IPS-18a (cell line): Measurements from ENCODE around the gene CHN2.

Experiments used
- H3K27ac ChIP-seq: one replicate; pipeline ENCODE4 v1.5.1; 2013; ENCODE audit warnings: low read length
- H3K27me3 ChIP-seq: one replicate; pipeline ENCODE4 v1.6.1; 2013; ENCODE audit warnings: mild to moderate bottlenecking, low read length; ENCODE audit not compliant: control insufficient read depth, insufficient read depth
- H3K36me3 ChIP-seq: one replicate; pipeline ENCODE4 v1.6.1; 2013; ENCODE audit warnings: low read depth, low read length; ENCODE audit not compliant: control insufficient read depth
- H3K4me1 ChIP-seq: one replicate; pipeline ENCODE4 v1.6.1; 2013; ENCODE audit warnings: low read depth, low read length; ENCODE audit not compliant: control insufficient read depth
- H3K4me3 ChIP-seq: one replicate; pipeline ENCODE4 v1.5.1; 2013; ENCODE audit warnings: low read length
- H3K9ac ChIP-seq: one replicate; pipeline ENCODE4 v1.6.1; 2013; ENCODE audit warnings: mild to moderate bottlenecking, low read length, moderate library complexity
- H3K9me3 ChIP-seq: one replicate; pipeline ENCODE4 v1.6.1; 2013; ENCODE audit warnings: low read depth, low read length; ENCODE audit not compliant: control insufficient read depth

CHN2 gene

GRCh38 chr7:29308424-29308823 is 113.8 kb downstream of the CHN2 start:
- H3K9ac ChIP-seq, result no peak overlapping the region
- H3K9me3 ChIP-seq, result no peaks in the 10 kb centered on the region
- H3K36me3 ChIP-seq, result no peaks in the 10 kb centered on the region
- no peaks in the 10 kb centered on the region for H3K27me3 ChIP-seq
- no peak overlapping the region for H3K4me3 ChIP-seq
- H3K27ac ChIP-seq, result no peak overlapping the region
- peaks cover 38% of the 10 kb centered on the region for H3K4me1 ChIP-seq

GRCh38 chr7:29309041-29309854 is 114.7 kb downstream of the CHN2 start:
- Histone ChIP-seq H3K36me3 (no peaks in the 10 kb centered on the region), H3K9ac (no peak overlapping the region), H3K4me3 (no peak overlapping the region), H3K27me3 (no peaks in the 10 kb centered on the region), H3K27ac (no peak overlapping the region), H3K4me1 (peaks cover 38% of the 10 kb centered on the region), H3K9me3 (no peaks in the 10 kb centered on the region)

GRCh38 chr7:29310625-29311024 is 116.0 kb downstream of the CHN2 start:
- H3K27ac ChIP-seq, result no peak overlapping the region
- no peaks in the 10 kb centered on the region for H3K9me3 ChIP-seq
- H3K4me3 ChIP-seq, result no peak overlapping the region
- H3K27me3 ChIP-seq, result no peaks in the 10 kb centered on the region
- no peak overlapping the region for H3K9ac ChIP-seq
- no peaks in the 10 kb centered on the region for H3K36me3 ChIP-seq
- H3K4me1 ChIP-seq, result peaks cover 27% of the 10 kb centered on the region

GRCh38 chr7:29311314-29311713 is 116.7 kb downstream of the CHN2 start:
- H3K27me3 ChIP-seq, result no peaks in the 10 kb centered on the region
- no peaks in the 10 kb centered on the region for H3K9me3 ChIP-seq
- H3K4me3 ChIP-seq, result no peak overlapping the region
- H3K27ac ChIP-seq, result no peak overlapping the region
- H3K36me3 ChIP-seq, result no peaks in the 10 kb centered on the region
- no peak overlapping the region for H3K9ac ChIP-seq
- peaks cover 20% of the 10 kb centered on the region for H3K4me1 ChIP-seq

GRCh38 chr7:29314148-29314547 is 119.6 kb downstream of the CHN2 start:
- no peak overlapping the region for H3K27ac ChIP-seq
- H3K4me1 ChIP-seq, result peaks cover 3% of the 10 kb centered on the region
- no peaks in the 10 kb centered on the region for H3K36me3 ChIP-seq
- H3K9ac ChIP-seq, result no peak overlapping the region
- H3K27me3 ChIP-seq, result no peaks in the 10 kb centered on the region
- H3K4me3 ChIP-seq, result no peak overlapping the region
- H3K9me3 ChIP-seq, result no peaks in the 10 kb centered on the region

- Histone ChIP-seq H3K9me3 (no peaks in the 10 kb centered on the region), H3K9ac (no peak overlapping the region), H3K4me1 (peaks cover 14% of the 10 kb centered on the region), H3K27ac (no peak overlapping the region), H3K27me3 (no peaks in the 10 kb centered on the region), H3K36me3 (no peaks in the 10 kb centered on the region), H3K4me3 (no peak overlapping the region)
These were observed 120.7 kb downstream of the CHN2 start for GRCh38 chr7:29315122-29315891.

GRCh38 chr7:29315892-29316270 is 121.3 kb downstream of the CHN2 start:
- no peak overlapping the region for H3K4me3 ChIP-seq
- no peaks in the 10 kb centered on the region for H3K27me3 ChIP-seq
- H3K36me3 ChIP-seq, result no peaks in the 10 kb centered on the region
- H3K4me1 ChIP-seq, result peaks cover 16% of the 10 kb centered on the region
- no peaks in the 10 kb centered on the region for H3K9me3 ChIP-seq
- H3K27ac ChIP-seq, result no peak overlapping the region
- H3K9ac ChIP-seq, result no peak overlapping the region

GRCh38 chr7:29316926-29317325 is 122.4 kb downstream of the CHN2 start:
- Histone ChIP-seq H3K27ac (no peak overlapping the region), H3K27me3 (no peaks in the 10 kb centered on the region), H3K4me3 (no peak overlapping the region), H3K4me1 (peaks cover 16% of the 10 kb centered on the region), H3K9me3 (no peaks in the 10 kb centered on the region), H3K9ac (no peak overlapping the region), H3K36me3 (no peaks in the 10 kb centered on the region)

- Histone ChIP-seq H3K27ac (no peak overlapping the region), H3K9ac (no peak overlapping the region), H3K36me3 (no peaks in the 10 kb centered on the region), H3K4me1 (peaks cover 16% of the 10 kb centered on the region), H3K4me3 (no peak overlapping the region), H3K27me3 (no peaks in the 10 kb centered on the region), H3K9me3 (no peaks in the 10 kb centered on the region)
These were observed 124.5 kb downstream of the CHN2 start for GRCh38 chr7:29318853-29319718.

- H3K9ac ChIP-seq, result no peak overlapping the region
- H3K9me3 ChIP-seq, result no peaks in the 10 kb centered on the region
- H3K36me3 ChIP-seq, result no peaks in the 10 kb centered on the region
- H3K4me1 ChIP-seq, result peaks cover 16% of the 10 kb centered on the region
- H3K4me3 ChIP-seq, result no peak overlapping the region
- H3K27me3 ChIP-seq, result no peaks in the 10 kb centered on the region
- H3K27ac ChIP-seq, result no peak overlapping the region
These were observed 125.3 kb downstream of the CHN2 start for GRCh38 chr7:29319719-29320521.

GRCh38 chr7:29320577-29320976 is 126.0 kb downstream of the CHN2 start:
- Histone ChIP-seq H3K27ac (no peak overlapping the region), H3K4me3 (no peak overlapping the region), H3K27me3 (no peaks in the 10 kb centered on the region), H3K36me3 (no peaks in the 10 kb centered on the region), H3K4me1 (peaks cover 16% of the 10 kb centered on the region), H3K9ac (no peak overlapping the region), H3K9me3 (no peaks in the 10 kb centered on the region)
